ENCODE data around the gene ELFN1.

ELFN1 gene

DNA sequence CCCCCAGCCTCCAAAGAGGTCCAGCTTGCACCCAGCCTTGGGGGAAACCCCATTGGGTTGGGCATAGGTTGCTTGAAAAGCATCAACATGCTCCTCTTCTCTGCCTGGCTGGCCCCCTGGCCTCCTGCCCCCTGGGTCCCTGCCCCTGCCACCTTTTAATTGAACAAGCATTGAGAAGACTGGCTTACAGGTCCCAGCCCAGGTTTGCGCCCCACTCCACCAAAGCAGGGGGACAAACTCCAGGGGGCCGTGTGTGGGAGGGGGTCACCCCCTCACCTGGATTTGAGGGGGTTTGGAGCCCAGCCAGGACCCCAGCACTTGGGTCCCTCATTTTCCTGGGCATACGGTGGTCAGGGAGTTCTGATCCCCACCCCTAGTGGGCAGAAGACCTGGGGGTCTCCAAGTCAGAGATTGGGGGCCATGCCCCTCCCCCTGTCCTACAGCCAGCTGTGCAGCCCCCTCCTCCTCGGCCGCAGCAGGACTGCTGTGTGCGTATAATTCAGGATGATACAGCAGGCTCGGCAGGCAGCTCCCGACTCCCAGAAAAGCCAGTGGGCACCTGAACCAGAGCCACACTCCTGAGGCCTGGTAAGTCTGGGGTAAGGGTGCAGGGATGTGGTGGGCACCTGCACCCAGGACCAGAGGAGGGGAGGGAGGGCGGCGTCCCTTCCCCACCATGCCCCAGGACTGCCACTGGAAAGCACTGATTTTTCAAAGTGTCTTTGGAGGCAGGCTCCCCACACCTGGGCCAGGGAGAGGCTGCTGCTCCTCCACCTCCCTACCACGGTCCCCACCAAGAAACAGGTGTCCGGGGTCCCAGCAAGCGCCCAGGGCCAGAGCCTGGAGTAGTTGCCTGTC, 1.7 kb downstream of the ELFN1 start:
- ChIA-PET CTCF (no interaction called here), POLR2A (no interaction called here)
- no peaks in the 10 kb centered on the region for H3K9me3 ChIP-seq (ENCODE audit: control extremely low read depth in 1 of 5, control insufficient read depth in 4 of 5, insufficient read depth in 2 of 5, low read depth in 1 of 5, low read length in 4 of 5)
- H3K27ac ChIP-seq (ENCODE audit: insufficient read depth in 1 of 2, low read depth in 1 of 2, low read length in 2 of 2, poor library complexity in 1 of 2, severe bottlenecking in 2 of 2) = no peak overlapping the region
- peaks cover 0 to 96% (median 29%) of the 10 kb centered on the region in 5 experiments for H3K27me3 ChIP-seq (replicated peaks in 2 of 5; ENCODE audit: control insufficient read depth in 4 of 5, insufficient read depth in 5 of 5, low read length in 4 of 5)
- H3K36me3 ChIP-seq (ENCODE audit: control insufficient read depth in 4 of 4, insufficient read depth in 4 of 4, low read length in 3 of 4) = no peaks in the 10 kb centered on the region
- DNase-seq = no peak
- peaks cover 0 to 22% (median 17%) of the 10 kb centered on the region in 4 experiments for H3K4me1 ChIP-seq (ENCODE audit: control extremely low read depth in 1 of 4, control insufficient read depth in 4 of 4, insufficient read depth in 4 of 4, low read length in 3 of 4)
- 83% methylated on average over 9 of the region's 13 CpGs for WGBS (ENCODE audit: insufficient coverage)
- H3K4me3 ChIP-seq (ENCODE audit: control insufficient read depth in 1 of 7, extremely low read depth in 1 of 7, insufficient read depth in 4 of 7, low read depth in 2 of 7, low read length in 6 of 7) = no peak overlapping the region

DNA sequence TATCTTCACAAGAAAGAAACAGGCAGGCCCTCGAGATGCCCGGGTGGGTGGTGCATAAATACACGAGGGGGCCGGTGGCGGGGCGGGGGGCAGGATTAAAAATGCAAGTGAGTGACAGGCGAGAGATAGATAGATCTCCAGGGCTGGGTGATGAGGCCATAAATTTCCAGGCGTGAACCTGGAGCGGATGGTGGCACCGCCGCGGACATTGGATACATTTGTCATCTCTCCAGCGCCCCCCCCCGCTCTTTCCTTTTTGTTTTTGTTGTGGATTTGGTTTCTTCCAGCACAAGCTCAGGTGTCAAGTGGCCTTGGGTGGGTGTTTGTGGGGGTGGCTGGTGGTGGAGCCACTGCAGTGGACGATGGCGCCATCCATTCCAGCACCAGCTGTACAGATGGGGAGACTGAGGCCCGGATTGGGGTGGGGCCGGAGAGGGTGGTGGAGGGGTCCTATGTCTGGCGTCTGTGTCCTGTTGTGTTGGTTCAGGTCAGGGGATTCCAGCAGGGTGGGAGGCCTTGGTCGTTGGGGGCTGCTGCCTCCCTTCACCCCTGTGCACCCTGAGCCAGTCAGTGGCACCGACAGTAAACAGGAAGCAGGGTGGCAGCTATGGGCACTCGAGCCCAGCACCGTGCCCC, 2.9 kb downstream of the ELFN1 start:
- H3K36me3 ChIP-seq (ENCODE audit: control insufficient read depth in 4 of 4, insufficient read depth in 4 of 4, low read length in 3 of 4) = no peaks in the 10 kb centered on the region
- H3K4me1 ChIP-seq (ENCODE audit: control extremely low read depth in 1 of 4, control insufficient read depth in 4 of 4, insufficient read depth in 4 of 4, low read length in 3 of 4) = peaks cover 0 to 15% (median 8%) of the 10 kb centered on the region in 4 experiments
- 61% methylated on average over 10 of the region's 23 CpGs for WGBS (ENCODE audit: insufficient coverage)
- H3K4me3 ChIP-seq (ENCODE audit: control insufficient read depth in 1 of 7, extremely low read depth in 1 of 7, insufficient read depth in 4 of 7, low read depth in 2 of 7, low read length in 6 of 7) = no peak overlapping the region
- ChIA-PET POLR2A (no interaction called here), CTCF (interaction anchor here (0.5 kb wide), 1 partner anchor 46 kb away, joined by 6 read pairs; no protein-coding TSS in a partner anchor)
- H3K27me3 ChIP-seq (replicated peaks in 2 of 5; ENCODE audit: control insufficient read depth in 4 of 5, insufficient read depth in 5 of 5, low read length in 4 of 5) = peaks cover 0 to 88% (median 28%) of the 10 kb centered on the region in 5 experiments
- no peak overlapping the region for H3K27ac ChIP-seq (ENCODE audit: insufficient read depth in 1 of 2, low read depth in 1 of 2, low read length in 2 of 2, poor library complexity in 1 of 2, severe bottlenecking in 2 of 2)
- H3K9me3 ChIP-seq (ENCODE audit: control extremely low read depth in 1 of 5, control insufficient read depth in 4 of 5, insufficient read depth in 2 of 5, low read depth in 1 of 5, low read length in 4 of 5) = no peaks in the 10 kb centered on the region
- DNase-seq = no peak

DNA sequence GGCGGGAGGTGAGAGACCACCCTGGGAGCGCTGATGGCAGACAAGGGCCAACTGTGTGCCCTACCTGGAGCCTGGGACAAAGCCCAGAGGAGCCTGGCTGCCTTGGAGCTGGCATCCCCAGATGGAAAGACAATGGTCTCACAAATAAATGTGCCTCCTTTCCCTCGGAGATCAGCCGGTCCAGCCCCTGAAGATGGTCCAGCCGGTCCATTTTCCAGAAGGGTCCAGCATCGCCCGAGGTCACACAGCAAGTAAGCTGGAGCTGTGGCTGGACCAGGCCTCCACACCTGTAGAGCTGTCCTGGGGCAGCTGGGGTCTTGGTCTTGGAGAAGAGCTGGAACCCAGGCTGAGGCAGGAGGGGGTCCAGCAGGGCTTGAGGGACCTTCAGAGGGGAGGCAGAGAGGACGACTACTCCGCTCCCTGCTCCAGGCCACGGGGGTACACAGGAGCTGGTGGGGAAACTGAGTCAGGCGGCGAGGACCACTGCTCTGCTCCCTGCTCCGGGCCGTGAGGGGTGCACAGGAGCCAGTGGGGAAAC, 3.6 kb downstream of the ELFN1 start:
- POLR2A ChIA-PET = no interaction called here
- H3K27me3 ChIP-seq (replicated peaks in 2 of 5; ENCODE audit: control insufficient read depth in 4 of 5, insufficient read depth in 5 of 5, low read length in 4 of 5) = peaks cover 0 to 88% (median 21%) of the 10 kb centered on the region in 5 experiments
- CTCF ChIA-PET = no interaction called here
- DNase-seq = no peak
- H3K27ac ChIP-seq (ENCODE audit: insufficient read depth in 1 of 2, low read depth in 1 of 2, low read length in 2 of 2, poor library complexity in 1 of 2, severe bottlenecking in 2 of 2) = no peak overlapping the region
- no peaks in the 10 kb centered on the region for H3K9me3 ChIP-seq (ENCODE audit: control extremely low read depth in 1 of 5, control insufficient read depth in 4 of 5, insufficient read depth in 2 of 5, low read depth in 1 of 5, low read length in 4 of 5)
- H3K4me3 ChIP-seq (ENCODE audit: control insufficient read depth in 1 of 7, extremely low read depth in 1 of 7, insufficient read depth in 4 of 7, low read depth in 2 of 7, low read length in 6 of 7) = no peak overlapping the region
- H3K4me1 ChIP-seq (ENCODE audit: control extremely low read depth in 1 of 4, control insufficient read depth in 4 of 4, insufficient read depth in 4 of 4, low read length in 3 of 4) = peaks cover 0 to 13% (median 8%) of the 10 kb centered on the region in 4 experiments
- H3K36me3 ChIP-seq (ENCODE audit: control insufficient read depth in 4 of 4, insufficient read depth in 4 of 4, low read length in 3 of 4) = no peaks in the 10 kb centered on the region
- 94% methylated on average over 13 of the region's 14 CpGs for WGBS (ENCODE audit: insufficient coverage)

DNA sequence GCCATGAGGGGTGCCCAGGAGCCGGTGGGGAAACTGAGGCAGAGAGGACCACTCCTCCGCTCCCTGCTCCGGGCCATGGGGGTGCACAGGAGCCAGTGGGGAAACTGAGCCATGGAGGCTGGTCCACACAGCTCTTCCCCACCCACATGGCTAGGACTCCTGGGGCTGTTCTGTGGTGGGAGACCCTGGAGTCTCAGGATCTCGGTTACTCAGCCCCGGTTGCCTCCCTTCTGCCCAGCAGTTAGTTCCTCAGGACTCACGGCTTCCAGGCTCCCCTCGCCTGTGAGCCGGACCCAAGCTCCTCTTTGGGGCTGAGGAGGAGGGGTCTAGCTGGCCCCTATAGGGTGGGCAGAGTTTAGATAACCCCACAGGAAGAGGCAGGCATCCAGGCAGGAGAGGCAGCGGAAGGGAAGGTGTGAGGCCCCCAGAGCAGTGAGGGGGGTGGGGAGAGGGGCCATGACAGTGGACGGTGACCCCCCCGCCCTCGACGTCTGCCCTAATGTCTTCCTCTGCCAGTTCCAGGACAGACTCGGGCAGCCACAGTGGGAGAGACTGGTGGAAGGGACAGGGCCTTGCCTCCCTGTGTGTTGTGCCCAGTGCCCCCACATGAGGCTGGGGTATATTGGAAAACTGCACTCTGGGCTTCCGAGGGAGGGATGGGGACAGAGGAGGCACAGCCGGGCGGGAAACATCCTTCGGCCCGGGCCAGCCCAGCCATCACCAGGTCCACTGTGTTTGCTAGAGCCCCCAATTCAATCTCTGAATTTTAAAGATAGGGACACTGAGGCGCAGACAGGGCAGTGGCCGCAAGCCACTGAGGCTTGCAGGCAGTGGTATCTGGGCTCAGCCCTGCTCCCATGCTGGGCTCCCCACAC, 4.3 kb downstream of the ELFN1 start:
- Histone ChIP-seq H3K4me3 (ENCODE audit: control insufficient read depth in 1 of 7, extremely low read depth in 1 of 7, insufficient read depth in 4 of 7, low read depth in 2 of 7, low read length in 6 of 7) (no peak overlapping the region), H3K27ac (ENCODE audit: insufficient read depth in 1 of 2, low read depth in 1 of 2, low read length in 2 of 2, poor library complexity in 1 of 2, severe bottlenecking in 2 of 2) (no peak overlapping the region), H3K36me3 (ENCODE audit: control insufficient read depth in 4 of 4, insufficient read depth in 4 of 4, low read length in 3 of 4) (no peaks in the 10 kb centered on the region), H3K9me3 (ENCODE audit: control extremely low read depth in 1 of 5, control insufficient read depth in 4 of 5, insufficient read depth in 2 of 5, low read depth in 1 of 5, low read length in 4 of 5) (no peaks in the 10 kb centered on the region), H3K4me1 (ENCODE audit: control extremely low read depth in 1 of 4, control insufficient read depth in 4 of 4, insufficient read depth in 4 of 4, low read length in 3 of 4) (peaks cover 0 to 12% (median 8%) of the 10 kb centered on the region in 4 experiments), H3K27me3 (replicated peaks in 2 of 5; ENCODE audit: control insufficient read depth in 4 of 5, insufficient read depth in 5 of 5, low read length in 4 of 5) (peaks cover 0 to 83% (median 18%) of the 10 kb centered on the region in 5 experiments)
- ChIA-PET POLR2A (no interaction called here), CTCF (interaction anchor here (0.6 to 1.2 kb wide), 2 partner anchors 35 to 274 kb away, joined by 3 read pairs; no protein-coding TSS in a partner anchor)
- DNase-seq = no peak
- 76% methylated on average over 14 of the region's 21 CpGs for WGBS (ENCODE audit: insufficient coverage)

DNA sequence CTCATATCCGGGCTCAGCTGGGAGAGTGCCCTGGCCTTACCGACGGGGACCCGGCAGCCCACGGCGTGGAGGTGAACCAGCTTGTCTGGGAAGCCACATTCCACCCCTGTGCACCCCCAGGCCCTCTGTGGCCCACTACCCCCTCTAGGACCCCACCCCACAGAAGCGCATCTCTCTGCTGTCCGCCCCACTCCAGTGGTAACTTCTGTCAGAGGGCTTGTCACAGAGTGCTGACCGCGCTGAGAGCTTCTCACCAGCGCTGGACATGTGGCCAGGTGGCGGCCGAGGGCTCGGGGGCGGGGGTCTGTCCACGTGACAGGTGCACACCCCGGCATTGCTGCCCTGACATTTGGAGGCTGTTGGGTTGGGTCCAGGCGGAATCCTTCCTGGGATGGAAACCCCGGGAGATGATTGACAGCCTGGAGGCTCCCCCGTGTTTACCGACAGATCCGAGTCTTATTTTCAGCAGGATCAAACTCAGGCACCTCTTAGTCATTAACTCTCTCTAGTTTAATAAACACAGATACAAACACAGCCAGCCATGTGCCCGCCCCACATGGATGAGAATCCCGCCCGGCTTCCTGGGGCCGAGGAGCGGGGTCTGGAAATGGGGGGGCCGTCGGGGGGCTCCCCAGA, 5.1 kb downstream of the ELFN1 start:
- Histone ChIP-seq H3K4me3 (ENCODE audit: control insufficient read depth in 1 of 7, extremely low read depth in 1 of 7, insufficient read depth in 4 of 7, low read depth in 2 of 7, low read length in 6 of 7) (no peak overlapping the region), H3K9me3 (ENCODE audit: control extremely low read depth in 1 of 5, control insufficient read depth in 4 of 5, insufficient read depth in 2 of 5, low read depth in 1 of 5, low read length in 4 of 5) (no peaks in the 10 kb centered on the region), H3K27me3 (replicated peaks in 2 of 5; ENCODE audit: control insufficient read depth in 4 of 5, insufficient read depth in 5 of 5, low read length in 4 of 5) (peaks cover 0 to 76% (median 16%) of the 10 kb centered on the region in 5 experiments), H3K27ac (ENCODE audit: insufficient read depth in 1 of 2, low read depth in 1 of 2, low read length in 2 of 2, poor library complexity in 1 of 2, severe bottlenecking in 2 of 2) (no peak overlapping the region), H3K4me1 (ENCODE audit: control extremely low read depth in 1 of 4, control insufficient read depth in 4 of 4, insufficient read depth in 4 of 4, low read length in 3 of 4) (peaks cover 0 to 6% (median 5%) of the 10 kb centered on the region in 4 experiments), H3K36me3 (ENCODE audit: control insufficient read depth in 4 of 4, insufficient read depth in 4 of 4, low read length in 3 of 4) (no peaks in the 10 kb centered on the region)
- no peak for DNase-seq
- POLR2A ChIA-PET = no interaction called here
- CTCF ChIA-PET = interaction anchor here (1.2 kb wide), 1 partner anchor 35 kb away, joined by 3 read pairs; no protein-coding TSS in a partner anchor
- 84% methylated on average over 23 of the region's 29 CpGs for WGBS (ENCODE audit: insufficient coverage)

DNA sequence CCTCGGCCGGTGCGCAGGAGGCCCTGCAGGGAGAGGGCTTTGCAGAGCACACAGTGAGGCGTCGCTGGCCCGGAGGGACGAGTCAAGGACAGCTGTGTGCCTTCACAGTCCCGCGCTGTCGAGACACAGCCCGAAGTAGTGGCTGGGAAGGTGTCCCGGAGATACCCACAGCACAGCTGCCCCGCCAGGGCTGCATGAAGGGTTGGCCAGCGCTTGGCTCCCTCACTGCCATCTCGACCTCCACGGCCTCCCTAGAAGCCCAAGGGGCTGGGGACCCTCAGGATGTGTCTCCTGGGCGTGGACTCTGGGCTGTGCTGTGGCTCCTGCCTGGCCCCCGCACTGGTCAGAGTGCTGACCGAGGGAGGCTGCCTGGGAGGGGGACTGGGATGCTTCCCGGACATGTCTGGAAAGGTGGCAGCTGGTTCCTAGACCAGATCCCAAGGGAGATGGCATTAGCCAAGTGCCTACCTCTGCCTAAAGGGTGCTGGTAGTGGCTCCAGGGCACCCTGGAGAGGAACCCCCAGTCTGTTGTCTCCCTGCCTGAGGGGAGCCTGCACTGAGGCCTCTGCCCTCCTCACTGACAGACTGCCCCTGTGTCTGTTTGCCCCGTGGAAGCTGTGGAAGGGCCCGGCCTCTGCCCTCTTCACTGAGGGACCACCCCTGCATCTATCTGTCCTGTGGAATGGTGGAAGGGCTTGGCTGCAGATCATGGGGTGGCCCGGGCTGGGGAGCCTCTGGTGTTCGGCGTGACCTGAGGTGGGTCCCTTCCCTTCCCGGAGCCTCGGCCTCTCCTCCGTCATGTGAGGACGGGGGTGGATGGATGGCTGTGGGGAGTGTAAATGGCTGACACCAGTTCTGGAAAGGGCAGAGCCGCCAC, 5.8 kb downstream of the ELFN1 start:
- ChIA-PET CTCF (interaction anchor here (1.2 kb wide), 2 partner anchors 13 to 34 kb away, joined by 3 to 6 read pairs; no protein-coding TSS in a partner anchor), POLR2A (no interaction called here)
- Histone ChIP-seq H3K27ac (ENCODE audit: insufficient read depth in 1 of 2, low read depth in 1 of 2, low read length in 2 of 2, poor library complexity in 1 of 2, severe bottlenecking in 2 of 2) (no peak overlapping the region), H3K36me3 (ENCODE audit: control insufficient read depth in 4 of 4, insufficient read depth in 4 of 4, low read length in 3 of 4) (no peaks in the 10 kb centered on the region), H3K9me3 (ENCODE audit: control extremely low read depth in 1 of 5, control insufficient read depth in 4 of 5, insufficient read depth in 2 of 5, low read depth in 1 of 5, low read length in 4 of 5) (no peaks in the 10 kb centered on the region), H3K4me3 (ENCODE audit: control insufficient read depth in 1 of 7, extremely low read depth in 1 of 7, insufficient read depth in 4 of 7, low read depth in 2 of 7, low read length in 6 of 7) (no peak overlapping the region), H3K4me1 (ENCODE audit: control extremely low read depth in 1 of 4, control insufficient read depth in 4 of 4, insufficient read depth in 4 of 4, low read length in 3 of 4) (no peaks in the 10 kb centered on the region), H3K27me3 (replicated peaks in 2 of 5; ENCODE audit: control insufficient read depth in 4 of 5, insufficient read depth in 5 of 5, low read length in 4 of 5) (peaks cover 0 to 69% (median 16%) of the 10 kb centered on the region in 5 experiments)
- WGBS (ENCODE audit: insufficient coverage) = 87% methylated on average over 26 of the region's 30 CpGs
- DNase-seq = no peak
